Breast epithelium (tissue), 3 donors: Measurements from ENCODE around the gene DNM3.

Experiments
- CTCF ChIP-seq, 3 donors: fragments of 450-650 bp; IDR thresholded peaks; one replicate each; pipeline ENCODE4 v1.5.1; 2016 to 2017; ENCODE audit warnings: antibody characterized with exemption in 3 of 3, mild to moderate bottlenecking in 3 of 3, moderate library complexity in 3 of 3
- POLR2A ChIP-seq: fragments of 450-650 bp; IDR thresholded peaks from one replicate; pipeline ENCODE4 v1.6.1; 2016; ENCODE audit warnings: antibody characterized with exemption, mild to moderate bottlenecking, moderate library complexity

- no peak for TF ChIP-seq CTCF (IDR thresholded peaks at IDR 0.05)
- TF ChIP-seq POLR2A = no peak
Observed at GRCh38 chr1:172084876-172085275, 243.6 kb downstream of the DNM3 start.
